Naive B cell (primary cell): ENCODE measurements around the gene EVX1. TPM values are rescaled to one million over a fixed set of nuclear protein-coding genes. Genes with fewer than 3 reads are reported as not detected.

Experiments
- ATAC-seq, 2 donors: fragments of 150-1000 bp; cut with Tn5 transposase; 2 replicates each; pipeline ENCODE4 v1.10.0; 2021; ENCODE audit warnings: low read depth in 2 of 2, mild to moderate bottlenecking in 2 of 2, moderate library complexity in 2 of 2
- DNase-seq: peaks from one replicate; pipeline ENCODE4 v3.0.0; 2022
- H3K27ac Mint-ChIP-seq, 6 donors: one replicate each; pipeline ENCODE4 v1.8.0; 2020 to 2022; ENCODE audit warnings: mild to moderate bottlenecking in 6 of 6, mixed read lengths in 6 of 6, moderate library complexity in 5 of 6, inconsistent platforms in 2 of 6
- H3K27me3 Mint-ChIP-seq, 3 donors: one replicate each; pipeline ENCODE4 v1.8.0; 2021 to 2022; ENCODE audit warnings: mixed read lengths in 3 of 3, mild to moderate bottlenecking in 1 of 3
- H3K36me3 Mint-ChIP-seq, 2 donors: one replicate each; pipeline ENCODE4 v1.8.0; 2020 to 2022; ENCODE audit warnings: mixed read lengths in 2 of 2, inconsistent platforms in 1 of 2, mild to moderate bottlenecking in 1 of 2
- H3K4me1 Mint-ChIP-seq, 3 donors: one replicate each; pipeline ENCODE4 v1.8.0; 2020 to 2022; ENCODE audit warnings: mixed read lengths in 3 of 3, inconsistent platforms in 1 of 3, mild to moderate bottlenecking in 1 of 3, moderate library complexity in 1 of 3
- H3K4me3 Mint-ChIP-seq, 8 donors: one replicate each; pipeline ENCODE4 v1.8.0; 2020 to 2022; ENCODE audit warnings: mild to moderate bottlenecking in 8 of 8, mixed read lengths in 8 of 8, moderate library complexity in 8 of 8, inconsistent platforms in 2 of 8
- H3K9me3 Mint-ChIP-seq, 7 donors: one replicate each; pipeline ENCODE4 v1.8.0; 2020 to 2022; ENCODE audit warnings: mixed read lengths in 7 of 7, mild to moderate bottlenecking in 5 of 7, inconsistent platforms in 2 of 7, moderate library complexity in 1 of 7
- polyA plus RNA-seq, 6 donors: library from polyadenylated mRNA; unstranded; fragments of 300-500 nt; fragmentation: Illumina TruSeq; gene quantifications; one replicate each; pipeline ENCODE4 v1.2.3, GENCODE V29; 2021; ENCODE audit warnings: low read depth in 6 of 6

Gene EVX1
- polyA plus RNA-seq, 6 donors from 2014 or later = not detected

- peaks cover 74 to 96% (median 83%) of the 10 kb centered on the region in 3 donors for H3K27me3 Mint-ChIP-seq
- H3K9me3 Mint-ChIP-seq = peaks cover 0 to 29% (median 6%) of the 10 kb centered on the region in 7 donors
- DNase-seq (no peak), ATAC-seq (no peak)
- H3K36me3 Mint-ChIP-seq = peaks cover 0 to 8% of the 10 kb centered on the region in 2 donors
- peaks cover 25 to 32% (median 31%) of the 10 kb centered on the region in 3 donors for H3K4me1 Mint-ChIP-seq
- H3K27ac Mint-ChIP-seq = peak overlapping the region in 3 of 6 donors; percentile 2 to 94 (median 90)
- H3K4me3 Mint-ChIP-seq = peak overlapping the region in 3 of 8 donors; percentile 37 to 70 (median 50)
These were observed 7.3 kb downstream of the EVX1 start for GRCh38 chr7:27249724-27250556.

GRCh38 chr7:27250557-27251070 lies 8.0 kb downstream of the EVX1 start:
- Mint-ChIP-seq H3K9me3 (peaks cover 0 to 29% (median 6%) of the 10 kb centered on the region in 7 donors), H3K4me1 (peaks cover 21 to 32% (median 31%) of the 10 kb centered on the region in 3 donors), H3K27ac (peak overlapping the region in 4 of 6 donors; percentile 55 to 94 (median 92)), H3K36me3 (peaks cover 0 to 8% of the 10 kb centered on the region in 2 donors), H3K27me3 (peaks cover 80 to 95% (median 88%) of the 10 kb centered on the region in 3 donors), H3K4me3 (peak overlapping the region in 2 of 8 donors; percentile 15 to 67)
- DNase-seq (no peak), ATAC-seq (no peak)

- H3K27me3 Mint-ChIP-seq = peaks cover 80 to 89% (median 89%) of the 10 kb centered on the region in 3 donors
- peaks cover 0 to 8% of the 10 kb centered on the region in 2 donors for H3K36me3 Mint-ChIP-seq
- H3K4me1 Mint-ChIP-seq = peaks cover 21 to 31% (median 31%) of the 10 kb centered on the region in 3 donors
- no peak for ATAC-seq
- DNase-seq = no peak
- H3K9me3 Mint-ChIP-seq = peaks cover 0 to 29% (median 6%) of the 10 kb centered on the region in 7 donors
- peak overlapping the region in 4 of 8 donors; percentile 16 to 67 (median 36) for H3K4me3 Mint-ChIP-seq
- H3K27ac Mint-ChIP-seq = peak overlapping the region in 5 of 6 donors; percentile 33 to 94 (median 55)
These were observed 8.6 kb downstream of the EVX1 start for GRCh38 chr7:27251136-27251651.

GRCh38 chr7:27251652-27252590 lies 9.3 kb downstream of the EVX1 start:
- H3K9me3 Mint-ChIP-seq = peaks cover 0 to 28% (median 5%) of the 10 kb centered on the region in 7 donors
- ATAC-seq = no peak
- peak overlapping the region; percentile 16 to 71 (median 42) for H3K4me3 Mint-ChIP-seq

GRCh38 chr7:27254625-27255024 lies 12.0 kb downstream of the EVX1 start:
- H3K36me3 Mint-ChIP-seq = peaks cover 0 to 8% of the 10 kb centered on the region in 2 donors
- DNase-seq (no peak), ATAC-seq (no peak)
- peaks cover 57 to 68% (median 66%) of the 10 kb centered on the region in 3 donors for H3K27me3 Mint-ChIP-seq
- H3K4me1 Mint-ChIP-seq = peaks cover 9 to 17% (median 14%) of the 10 kb centered on the region in 3 donors
- H3K9me3 Mint-ChIP-seq = peaks cover 0 to 17% (median 5%) of the 10 kb centered on the region in 7 donors
- H3K27ac Mint-ChIP-seq = no peak overlapping the region
- H3K4me3 Mint-ChIP-seq = no peak overlapping the region

More at GRCh38 chr7:27251652-27252590, 9.3 kb downstream of the EVX1 start:
- H3K4me1 Mint-ChIP-seq = peaks cover 21 to 30% (median 24%) of the 10 kb centered on the region in 3 donors
- peaks cover 0 to 8% of the 10 kb centered on the region in 2 donors for H3K36me3 Mint-ChIP-seq
- no peak for DNase-seq
- peak overlapping the region in 3 of 6 donors; percentile 52 to 77 (median 69) for H3K27ac Mint-ChIP-seq
- peaks cover 76 to 83% (median 82%) of the 10 kb centered on the region in 3 donors for H3K27me3 Mint-ChIP-seq

- Mint-ChIP-seq H3K27me3 (peaks cover 33 to 63% (median 43%) of the 10 kb centered on the region in 3 donors), H3K36me3 (no peaks in the 10 kb centered on the region), H3K27ac (no peak overlapping the region), H3K9me3 (peaks cover 0 to 6% (median 0%) of the 10 kb centered on the region in 7 donors), H3K4me3 (no peak overlapping the region), H3K4me1 (no peaks in the 10 kb centered on the region)
- DNase-seq = no peak
- no peak for ATAC-seq
These were observed 17.6 kb downstream of the EVX1 start for GRCh38 chr7:27260211-27260610.

- Mint-ChIP-seq H3K36me3 (no peaks in the 10 kb centered on the region), H3K9me3 (peaks cover 0 to 9% (median 0%) of the 10 kb centered on the region in 7 donors), H3K27ac (no peak overlapping the region), H3K4me3 (no peak overlapping the region), H3K4me1 (no peaks in the 10 kb centered on the region), H3K27me3 (peaks cover 31 to 65% (median 39%) of the 10 kb centered on the region in 3 donors)
- DNase-seq (no peak), ATAC-seq (no peak)
These were observed 19.5 kb downstream of the EVX1 start for GRCh38 chr7:27262121-27262520.

- Mint-ChIP-seq H3K4me3 (no peak overlapping the region), H3K27me3 (peaks cover 26 to 68% (median 28%) of the 10 kb centered on the region in 3 donors), H3K4me1 (no peaks in the 10 kb centered on the region), H3K9me3 (peaks cover 0 to 16% (median 2%) of the 10 kb centered on the region in 7 donors), H3K27ac (no peak overlapping the region), H3K36me3 (no peaks in the 10 kb centered on the region)
- ATAC-seq (no peak), DNase-seq (no peak)
These were observed 21.2 kb downstream of the EVX1 start for GRCh38 chr7:27263781-27264180.

- peaks cover 22 to 44% (median 26%) of the 10 kb centered on the region in 3 donors for H3K27me3 Mint-ChIP-seq
- peaks cover 4 to 42% (median 19%) of the 10 kb centered on the region in 7 donors for H3K9me3 Mint-ChIP-seq
- peaks cover 8 to 22% of the 10 kb centered on the region in 2 donors for H3K36me3 Mint-ChIP-seq
- H3K27ac Mint-ChIP-seq = no peak overlapping the region
- peak overlapping the region in 1 of 8 donors; percentile 43 for H3K4me3 Mint-ChIP-seq
- no peak for DNase-seq
- H3K4me1 Mint-ChIP-seq = no peaks in the 10 kb centered on the region
- ATAC-seq = no peak
These were observed 26.9 kb downstream of the EVX1 start for GRCh38 chr7:27269455-27269854.

GRCh38 chr7:27271384-27271783 lies 28.8 kb downstream of the EVX1 start:
- peaks cover 18 to 45% (median 30%) of the 10 kb centered on the region in 3 donors for H3K27me3 Mint-ChIP-seq
- H3K36me3 Mint-ChIP-seq = peaks cover 8 to 24% of the 10 kb centered on the region in 2 donors
- ATAC-seq (no peak), DNase-seq (no peak)
- no peak overlapping the region for H3K4me3 Mint-ChIP-seq
- H3K9me3 Mint-ChIP-seq = peaks cover 8 to 43% (median 22%) of the 10 kb centered on the region in 7 donors
- no peaks in the 10 kb centered on the region for H3K4me1 Mint-ChIP-seq
- H3K27ac Mint-ChIP-seq = no peak overlapping the region

GRCh38 chr7:27277628-27278027 lies 35.0 kb downstream of the EVX1 start:
- no peak overlapping the region for H3K4me3 Mint-ChIP-seq
- DNase-seq (no peak), ATAC-seq (no peak)
- H3K36me3 Mint-ChIP-seq = peaks cover 0 to 13% of the 10 kb centered on the region in 2 donors
- peaks cover 9 to 20% (median 12%) of the 10 kb centered on the region in 7 donors for H3K9me3 Mint-ChIP-seq
- peaks cover 17 to 40% (median 23%) of the 10 kb centered on the region in 3 donors for H3K27me3 Mint-ChIP-seq
- no peak overlapping the region for H3K27ac Mint-ChIP-seq
- H3K4me1 Mint-ChIP-seq = no peaks in the 10 kb centered on the region

GRCh38 chr7:27283558-27283957 lies 41.0 kb downstream of the EVX1 start:
- H3K36me3 Mint-ChIP-seq = peaks cover 0 to 7% of the 10 kb centered on the region in 2 donors
- no peaks in the 10 kb centered on the region for H3K4me1 Mint-ChIP-seq
- peaks cover 2 to 10% (median 4%) of the 10 kb centered on the region in 7 donors for H3K9me3 Mint-ChIP-seq
- no peak overlapping the region for H3K27ac Mint-ChIP-seq
- no peak overlapping the region for H3K4me3 Mint-ChIP-seq
- DNase-seq (no peak), ATAC-seq (no peak)
- H3K27me3 Mint-ChIP-seq = peaks cover 31 to 61% (median 34%) of the 10 kb centered on the region in 3 donors
